Testis (tissue), 3 donors: ENCODE results near the gene CLDN3. TPM values are rescaled to one million over a fixed set of nuclear protein-coding genes. Genes with fewer than 3 reads are reported as not detected.

Experiments
- DNase-seq: peaks from one replicate; pipeline ENCODE4 v3.0.0-alpha.2; 2019
- H3K27ac ChIP-seq, 2 donors: fragments of 200-600 bp; sonication (generic); one replicate each; pipeline ENCODE4 v1.5.1; 2019
- H3K27me3 ChIP-seq: fragments of 200-600 bp; sonication (generic); one replicate; pipeline ENCODE4 v1.5.1; 2019
- H3K36me3 ChIP-seq: fragments of 200-600 bp; sonication (generic); one replicate; pipeline ENCODE4 v1.5.1; 2017; ENCODE audit warnings: low read depth; ENCODE audit errors: missing control alignments
- H3K4me1 ChIP-seq: fragments of 200-600 bp; sonication (generic); one replicate; pipeline ENCODE4 v1.5.1; 2019
- H3K4me3 ChIP-seq, 2 donors: fragments of 200-600 bp; sonication (generic); one replicate each; pipeline ENCODE4 v1.5.1; 2017 to 2019
- H3K9me3 ChIP-seq: fragments of 200-600 bp; sonication (generic); one replicate; pipeline ENCODE4 v1.5.1; 2017
- POLR2A ChIP-seq: fragments of 450-650 bp; IDR thresholded peaks from one replicate; pipeline ENCODE4 v1.6.1; 2017; ENCODE audit warnings: antibody characterized with exemption, mild to moderate bottlenecking, moderate library complexity
- WGBS, 2 donors: methylation state at CpG; one replicate each; pipeline ENCODE4 v1.1.5; 2018; 5-methylcytosine and 5-hydroxymethylcytosine counted together
- intact Hi-C: fragments of 100-400 bp; cut with DNase I; formaldehyde crosslinking; loops from one replicate; pipeline ENCODE4 v1.15.1; 2023; ENCODE audit warnings: low total_unique reads
- polyA plus RNA-seq: library from polyadenylated mRNA; stranded (reverse); fragments of 350-450 nt; fragmentation: Illumina TruSeq; extraction: RNeasy Lipid Tissue Mini Kit (QIAGEN cat#74804); gene quantifications from one replicate; pipeline ENCODE4 v1.2.3, GENCODE V29; 2014; ENCODE audit warnings: low read depth, low replicate concordance; ENCODE audit not compliant: insufficient read depth
- total RNA-seq, 2 donors: library from RNA; depleted of rRNA; stranded (reverse); fragments of >200 nt; gene quantifications; one replicate each; pipeline ENCODE4 v1.2.3, GENCODE V29; 2016
- TF ChIP-seq, protein P1 (sequence below), 3 experiments: fragments of 450-650 bp in 2 of 3; fragments of 200-600 bp in 1 of 3; sonication (generic) in 1 of 3; IDR thresholded peaks; one replicate each; pipeline ENCODE4 v1.5.1; 2016 to 2019; ENCODE audit warnings: antibody characterized with exemption in 3 of 3, mild to moderate bottlenecking in 2 of 3, moderate library complexity in 1 of 3

Gene CLDN3
- total and polyA plus RNA-seq, 3 donors from 2014 or later: 1.9 to 6.1 (median 5.1) TPM

DNA sequence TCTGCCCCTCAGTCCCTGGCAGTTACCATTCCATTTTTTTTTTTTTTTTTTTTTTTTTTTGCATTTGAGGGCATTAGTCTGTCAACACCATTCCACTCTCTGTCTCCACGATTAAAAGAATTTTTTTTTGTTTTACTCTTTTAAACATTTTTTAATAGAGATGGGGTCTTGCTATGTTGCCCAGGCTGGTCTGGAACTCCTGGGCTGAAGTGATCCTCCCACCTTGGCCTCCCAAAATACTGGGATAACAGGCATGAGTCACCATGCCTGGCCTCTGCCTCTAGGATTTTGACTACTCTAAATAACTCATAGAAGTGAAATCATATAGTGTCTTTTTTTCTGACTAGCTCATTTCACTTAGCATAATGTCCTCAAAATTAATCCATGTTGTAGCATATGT, 16.5 kb upstream of the CLDN3 start:
- H3K27me3 ChIP-seq: no peaks in the 10 kb centered on the region

DNA sequence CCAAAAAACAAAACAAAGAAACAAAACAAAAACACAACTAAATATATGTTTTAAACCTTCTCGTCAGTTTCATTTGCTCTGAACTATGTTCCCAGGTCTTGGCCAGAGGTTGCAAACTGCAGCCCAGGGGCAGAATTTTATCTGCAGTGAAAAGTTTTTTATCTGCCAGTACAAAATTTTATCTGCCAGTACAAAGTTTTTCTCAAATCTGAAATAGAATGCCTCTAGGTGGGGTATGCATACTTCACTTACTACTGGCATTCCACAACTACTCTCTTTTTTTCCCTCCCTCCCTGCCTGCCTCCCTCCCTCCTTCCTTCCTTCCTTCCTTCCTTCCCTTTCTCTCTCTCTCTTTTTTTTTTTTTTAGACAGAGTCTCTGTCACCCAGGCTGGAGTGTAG, 9.4 kb upstream of the CLDN3 start:
- WGBS, 2 donors: 56 to 66% methylated on average over 1 of the region's 1 CpG
- Histone ChIP-seq H3K9me3 (no peaks in the 10 kb centered on the region), H3K4me3 (no peak overlapping the region), H3K27ac (no peak overlapping the region), H3K36me3 (no peaks in the 10 kb centered on the region), H3K27me3 (no peaks in the 10 kb centered on the region), H3K4me1 (no peaks in the 10 kb centered on the region)
- intact Hi-C loops: no loop called here
- no peak for DNase-seq
- TF ChIP-seq, protein P1, sequence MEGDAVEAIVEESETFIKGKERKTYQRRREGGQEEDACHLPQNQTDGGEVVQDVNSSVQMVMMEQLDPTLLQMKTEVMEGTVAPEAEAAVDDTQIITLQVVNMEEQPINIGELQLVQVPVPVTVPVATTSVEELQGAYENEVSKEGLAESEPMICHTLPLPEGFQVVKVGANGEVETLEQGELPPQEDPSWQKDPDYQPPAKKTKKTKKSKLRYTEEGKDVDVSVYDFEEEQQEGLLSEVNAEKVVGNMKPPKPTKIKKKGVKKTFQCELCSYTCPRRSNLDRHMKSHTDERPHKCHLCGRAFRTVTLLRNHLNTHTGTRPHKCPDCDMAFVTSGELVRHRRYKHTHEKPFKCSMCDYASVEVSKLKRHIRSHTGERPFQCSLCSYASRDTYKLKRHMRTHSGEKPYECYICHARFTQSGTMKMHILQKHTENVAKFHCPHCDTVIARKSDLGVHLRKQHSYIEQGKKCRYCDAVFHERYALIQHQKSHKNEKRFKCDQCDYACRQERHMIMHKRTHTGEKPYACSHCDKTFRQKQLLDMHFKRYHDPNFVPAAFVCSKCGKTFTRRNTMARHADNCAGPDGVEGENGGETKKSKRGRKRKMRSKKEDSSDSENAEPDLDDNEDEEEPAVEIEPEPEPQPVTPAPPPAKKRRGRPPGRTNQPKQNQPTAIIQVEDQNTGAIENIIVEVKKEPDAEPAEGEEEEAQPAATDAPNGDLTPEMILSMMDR (IDR thresholded peaks at IDR 0.05): no peak
- no peak for TF ChIP-seq POLR2A

More for the DNA sequence above, 16.5 kb upstream of the CLDN3 start:
- Histone ChIP-seq H3K27ac (no peak overlapping the region), H3K36me3 (no peaks in the 10 kb centered on the region), H3K4me1 (no peaks in the 10 kb centered on the region), H3K9me3 (no peaks in the 10 kb centered on the region), H3K4me3 (no peak overlapping the region)
- no peak for DNase-seq
- 78 to 100% methylated on average over 1 of the region's 1 CpG for WGBS, 2 donors
- TF ChIP-seq POLR2A: no peak
- TF ChIP-seq, protein P1 (IDR thresholded peaks at IDR 0.05): no peak
- intact Hi-C loops: no loop called here

DNA sequence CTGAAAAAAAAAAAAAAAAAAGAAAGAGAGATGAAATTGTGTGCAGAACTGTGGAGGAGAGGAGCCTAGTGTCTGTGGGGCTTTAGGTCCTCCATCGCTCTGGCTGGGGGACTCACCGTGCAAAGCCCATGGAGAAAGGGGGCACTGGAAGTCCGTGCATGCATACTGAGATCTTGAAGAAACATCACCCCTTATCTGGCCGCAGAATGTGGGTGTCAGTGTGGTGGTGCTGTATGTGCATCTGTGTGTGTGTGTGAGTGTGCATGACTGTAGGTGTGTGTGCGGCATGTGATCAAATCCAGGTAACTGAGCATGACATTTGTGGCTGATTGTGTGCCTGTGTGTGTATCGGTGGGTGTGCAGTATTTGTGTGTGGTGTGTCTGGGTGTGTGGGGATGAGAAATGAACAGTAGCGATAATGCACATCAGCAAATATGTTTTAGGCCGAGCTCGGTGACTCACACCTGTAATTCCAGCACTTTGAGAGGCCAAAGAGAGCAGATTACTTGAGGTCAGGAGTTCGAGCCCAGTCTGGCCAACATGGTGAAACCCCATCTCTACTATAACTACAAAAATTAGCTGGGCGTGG, 8.8 kb upstream of the CLDN3 start:
- 95% methylated on average over 11 of the region's 11 CpGs for WGBS, 2 donors
- no peaks in the 10 kb centered on the region for H3K9me3 ChIP-seq
- no peak overlapping the region for H3K4me3 ChIP-seq
- TF ChIP-seq, protein P1 (IDR thresholded peaks at IDR 0.05): no peak
- no peak for TF ChIP-seq POLR2A
- no peaks in the 10 kb centered on the region for H3K36me3 ChIP-seq
- DNase-seq: no peak
- intact Hi-C loops: no loop called here
- H3K27ac ChIP-seq: no peak overlapping the region
- no peaks in the 10 kb centered on the region for H3K27me3 ChIP-seq
- H3K4me1 ChIP-seq: no peaks in the 10 kb centered on the region

DNA sequence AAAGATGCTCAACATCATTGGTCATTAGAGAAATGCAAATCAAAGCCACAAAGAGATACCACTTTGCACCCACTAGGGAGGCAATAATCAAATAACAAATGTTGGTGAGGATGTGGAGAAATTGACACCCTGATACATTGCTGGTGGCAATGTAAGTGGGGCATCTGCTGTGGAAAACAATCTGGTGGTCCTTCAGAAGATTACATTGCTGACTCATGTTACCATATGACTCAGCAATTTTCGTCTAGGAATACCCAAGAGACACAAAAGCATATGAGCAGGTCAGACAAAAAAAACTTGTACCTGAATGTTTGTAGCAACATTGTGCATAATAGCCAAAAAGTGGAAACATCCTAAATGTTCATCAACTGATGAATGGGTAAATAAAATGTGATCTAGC, 4.9 kb upstream of the CLDN3 start:
- TF ChIP-seq, protein P1 (IDR thresholded peaks at IDR 0.05): no peak
- TF ChIP-seq POLR2A: no peak
- no peaks in the 10 kb centered on the region for H3K9me3 ChIP-seq
- H3K36me3 ChIP-seq: no peaks in the 10 kb centered on the region
- H3K27me3 ChIP-seq: no peaks in the 10 kb centered on the region
- DNase-seq: no peak
- no peaks in the 10 kb centered on the region for H3K4me1 ChIP-seq
- H3K4me3 ChIP-seq: no peak overlapping the region
- no peak overlapping the region for H3K27ac ChIP-seq
- intact Hi-C loops: no loop called here
- WGBS, 2 donors: 35 to 44% methylated on average over 1 of the region's 1 CpG
